GM12878 (cell line): ENCODE results near the gene LRRC57. TPM values are rescaled to one million over a fixed set of nuclear protein-coding genes. Genes with fewer than 3 reads are reported as not detected.

Experiments used
- BRCA1 ChIP-seq: IDR thresholded peaks from 2 replicates; pipeline ENCODE4 v1.6.1; 2011; ENCODE audit warnings: low read depth, low read length, improper control_type of control experiment
- E2F4 ChIP-seq: IDR thresholded peaks from 2 replicates; pipeline ENCODE4 v1.6.1; 2012; ENCODE audit warnings: low read depth, low read length, improper control_type of control experiment
- IKZF1 ChIP-seq: fragments of 450-650 bp; conservative IDR thresholded peaks from 2 replicates; pipeline ENCODE4 v1.6.1; 2017; ENCODE audit warnings: antibody characterized with exemption, mild to moderate bottlenecking
- NFYA ChIP-seq: IDR thresholded peaks from 2 replicates; pipeline ENCODE4 v1.6.1; 2011; ENCODE audit warnings: low read depth, mild to moderate bottlenecking, low read length, improper control_type of control experiment, borderline replicate concordance
- NKRF ChIP-seq: fragments of 450-650 bp; conservative IDR thresholded peaks from 2 replicates; pipeline ENCODE4 v1.6.1; 2017; ENCODE audit warnings: mild to moderate bottlenecking, moderate library complexity
- PKNOX1 ChIP-seq: fragments of 450-650 bp; IDR thresholded peaks from 2 replicates; pipeline ENCODE4 v1.6.1; 2016; ENCODE audit warnings: mild to moderate bottlenecking
- RFX5 ChIP-seq: IDR thresholded peaks from 2 replicates; pipeline ENCODE4 v1.6.1; 2011; ENCODE audit warnings: low read depth, low read length, improper control_type of control experiment
- SIN3A ChIP-seq: IDR thresholded peaks from 2 replicates; pipeline ENCODE4 v1.6.1; 2012; ENCODE audit warnings: low read depth, low read length, improper control_type of control experiment
- SPI1 ChIP-seq: IDR thresholded peaks from 2 replicates; pipeline ENCODE4 v1.6.1; 2011; ENCODE audit warnings: low read depth, mild to moderate bottlenecking, low read length, moderate library complexity, borderline replicate concordance; ENCODE audit not compliant: insufficient read depth
- TCF3 ChIP-seq: IDR thresholded peaks from 2 replicates; pipeline ENCODE4 v1.6.1; 2012; ENCODE audit warnings: low read depth, mild to moderate bottlenecking, low read length, borderline replicate concordance; ENCODE audit not compliant: insufficient read depth
- ZSCAN29 ChIP-seq: fragments of 450-650 bp; IDR thresholded peaks from 2 replicates; pipeline ENCODE4 v1.6.1; 2017; ENCODE audit warnings: mild to moderate bottlenecking, moderate library complexity
- ZZZ3 ChIP-seq: IDR thresholded peaks from 2 replicates; pipeline ENCODE4 v1.6.1; 2011; ENCODE audit warnings: low read depth; ENCODE audit not compliant: control insufficient read depth, insufficient read length
- polyA plus RNA-seq, 11 experiments: library from polyadenylated mRNA; depleted of rRNA in 4 of 11; unstranded in 6 of 11; stranded (reverse) in 5 of 11; fragments of >200 nt; fragmentation: Nextera tagmentation in 4 of 11; fragmentation: Illumina TruSeq in 1 of 11; extraction: Ambion mirVana in 4 of 11; extraction: Trizol in 1 of 11; gene quantifications; 1 replicate in 1 of 11; 2 replicates in 10 of 11; pipeline versions ENCODE4 v1.2.1 to v1.2.3, GENCODE V29; 2011 to 2016; ENCODE audit warnings: inconsistent platforms in 2 of 11, missing spikeins in 2 of 11, low read depth in 1 of 11
- total RNA-seq, 4 experiments: library from RNA; depleted of rRNA in 3 of 4; stranded (reverse); fragments of >200 nt in 3 of 4; fragmentation: Illumina TruSeq in 1 of 4; extraction: Trizol in 1 of 4; gene quantifications; 2 replicates each; pipeline versions ENCODE4 v1.2.1 to v1.2.3, GENCODE V29; 2013 to 2021

Gene LRRC57
- total and polyA plus RNA-seq, 10 of the 15 experiments (the other 5 are each of a cell fraction or from before 2014, with no cell fraction given): 5.2 to 15.7 (median 9.6) TPM

DNA sequence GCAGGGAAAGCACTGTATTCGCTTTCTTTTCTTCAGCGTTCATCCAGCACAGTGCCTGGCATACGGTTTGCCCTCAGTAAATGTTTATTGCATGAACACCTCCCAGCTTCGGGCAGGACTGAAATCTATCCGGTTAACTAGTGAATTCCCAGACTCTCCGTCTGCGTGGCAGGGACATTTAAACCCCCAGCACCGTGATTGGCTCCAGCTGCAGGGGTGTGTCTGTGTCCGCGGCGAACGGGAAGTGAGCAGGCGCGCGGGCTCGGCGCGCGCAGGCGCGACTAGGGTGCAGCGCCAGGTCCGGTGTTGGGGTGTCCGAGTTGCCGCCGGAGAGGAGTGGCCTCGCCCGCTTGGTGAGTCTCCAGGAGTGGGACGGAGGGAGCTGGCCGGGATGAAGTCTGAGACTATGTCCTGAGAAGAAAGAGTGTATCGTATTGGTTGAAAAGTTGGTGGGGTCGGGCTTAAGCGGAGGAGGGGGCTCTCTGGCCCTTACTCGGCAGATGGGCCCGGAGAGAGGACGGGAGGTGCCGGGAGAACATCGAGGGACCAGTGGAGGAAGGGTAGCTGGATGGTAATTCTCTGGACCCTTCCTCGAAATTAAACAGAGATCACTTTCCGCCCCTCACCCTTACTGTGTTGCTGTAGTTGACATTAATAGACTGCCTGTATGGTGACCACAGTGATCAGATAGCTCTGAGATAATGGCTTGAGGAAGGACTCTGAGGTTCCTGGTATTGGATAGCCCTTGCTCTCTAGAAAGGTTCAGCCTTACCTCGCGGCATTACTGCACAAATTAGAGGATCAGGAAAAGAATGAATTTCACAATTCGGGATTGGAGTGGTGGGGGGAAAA is 53.0 kb downstream of the LRRC57 start, which contains the start of gene SNAP23 (continued):
- TF ChIP-seq PKNOX1: peak; percentile 64
- peak; percentile 79 for TF ChIP-seq SPI1
- TF ChIP-seq IKZF1: peak; percentile 73
- peak; percentile 89 for TF ChIP-seq SIN3A
- 0 out of 2 replicates have a peak, but pooled peaks have one; percentile 34 for TF ChIP-seq ZSCAN29
- TF ChIP-seq E2F4: no peak
- TF ChIP-seq NFYA: no peak
- no peak for TF ChIP-seq BRCA1
- TF ChIP-seq NKRF: peak; percentile 58
- TF ChIP-seq RFX5: peak; percentile 55; the same call in 1 of the 2 replicates
- no peak for TF ChIP-seq ZZZ3
- TF ChIP-seq TCF3: no peak
